Measurements from ENCODE around the gene ROBO1.

Gene ROBO1

GRCh38 chr3:79109754-79110153 lies 658.0 kb downstream of the ROBO1 start:
- Mint-ChIP-seq H3K4me1 (no peaks in the 10 kb centered on the region), H3K27ac (no peak overlapping the region), H3K36me3 (no peaks in the 10 kb centered on the region), H3K9me3 (peaks cover 12% of the 10 kb centered on the region), H3K4me3 (no peak overlapping the region)
- DNase-seq (ENCODE audit: low spot score in 2 of 2), result no peak
- no peak for ATAC-seq

DNA sequence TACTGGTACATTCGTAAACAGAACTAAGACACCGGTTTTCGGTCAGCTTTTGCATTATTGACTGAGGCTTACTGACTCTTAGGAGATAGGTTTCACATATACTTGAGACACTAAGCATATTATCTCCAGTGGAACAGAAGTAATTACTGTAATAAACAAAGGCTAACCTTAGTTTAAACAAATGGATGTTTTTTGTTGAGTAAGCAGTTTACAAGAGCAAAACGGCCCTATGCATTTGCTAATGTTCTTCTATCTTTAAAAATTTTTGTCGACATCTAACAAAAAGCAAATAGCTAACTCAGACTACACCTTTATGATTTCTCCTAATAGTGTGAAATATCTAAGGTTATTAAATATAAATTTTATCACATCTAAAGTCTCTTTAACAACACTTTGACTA lies 664.5 kb downstream of the ROBO1 start:
- DNase-seq (ENCODE audit: low spot score in 2 of 2), result no peak
- Mint-ChIP-seq H3K27ac (no peak overlapping the region), H3K36me3 (no peaks in the 10 kb centered on the region), H3K4me3 (no peak overlapping the region), H3K4me1 (no peaks in the 10 kb centered on the region), H3K9me3 (peaks cover 15% of the 10 kb centered on the region)
- no peak for ATAC-seq

GRCh38 chr3:79097964-79098660 lies 669.7 kb downstream of the ROBO1 start:
- no peak overlapping the region for H3K27ac Mint-ChIP-seq
- no peaks in the 10 kb centered on the region for H3K4me1 Mint-ChIP-seq
- no peak overlapping the region for H3K4me3 Mint-ChIP-seq
- ATAC-seq (no peak), DNase-seq (ENCODE audit: low spot score in 2 of 2) (no peak)
- no peaks in the 10 kb centered on the region for H3K36me3 Mint-ChIP-seq
- H3K9me3 Mint-ChIP-seq, result peaks cover 13% of the 10 kb centered on the region

- H3K9me3 Mint-ChIP-seq, result peaks cover 22% of the 10 kb centered on the region
Measured at GRCh38 chr3:79094654-79095053, 673.1 kb downstream of the ROBO1 start.

GRCh38 chr3:79086514-79086913 lies 681.3 kb downstream of the ROBO1 start:
- Mint-ChIP-seq H3K4me1 (no peaks in the 10 kb centered on the region), H3K27ac (no peak overlapping the region), H3K4me3 (no peak overlapping the region), H3K36me3 (no peaks in the 10 kb centered on the region), H3K9me3 (peaks cover 15% of the 10 kb centered on the region)
- ATAC-seq (no peak), DNase-seq (ENCODE audit: low spot score in 2 of 2) (no peak)

More at GRCh38 chr3:79094654-79095053, 673.1 kb downstream of the ROBO1 start:
- Mint-ChIP-seq H3K27ac (no peak overlapping the region), H3K36me3 (no peaks in the 10 kb centered on the region), H3K4me1 (no peaks in the 10 kb centered on the region), H3K4me3 (no peak overlapping the region)
- ATAC-seq (no peak), DNase-seq (ENCODE audit: low spot score in 2 of 2) (no peak)

- Mint-ChIP-seq H3K4me3 (no peak overlapping the region), H3K4me1 (no peaks in the 10 kb centered on the region), H3K9me3 (peaks cover 9% of the 10 kb centered on the region), H3K27ac (no peak overlapping the region), H3K36me3 (no peaks in the 10 kb centered on the region)
- ATAC-seq (no peak), DNase-seq (ENCODE audit: low spot score in 2 of 2) (no peak)
Measured at GRCh38 chr3:79085171-79085570, 682.6 kb downstream of the ROBO1 start.

- H3K36me3 Mint-ChIP-seq, result no peaks in the 10 kb centered on the region
- no peak overlapping the region for H3K4me3 Mint-ChIP-seq
- ATAC-seq, result no peak
- H3K4me1 Mint-ChIP-seq, result no peaks in the 10 kb centered on the region
- H3K27ac Mint-ChIP-seq, result no peak overlapping the region
- no peak for DNase-seq (ENCODE audit: low spot score in 2 of 2)
- H3K9me3 Mint-ChIP-seq, result peaks cover 8% of the 10 kb centered on the region
Measured at GRCh38 chr3:79081335-79081734, 686.5 kb downstream of the ROBO1 start.

GRCh38 chr3:79074558-79074957 lies 693.2 kb downstream of the ROBO1 start:
- Mint-ChIP-seq H3K9me3 (peaks cover 12% of the 10 kb centered on the region), H3K4me3 (no peak overlapping the region), H3K36me3 (no peaks in the 10 kb centered on the region), H3K27ac (no peak overlapping the region), H3K4me1 (no peaks in the 10 kb centered on the region)
- DNase-seq (ENCODE audit: low spot score in 2 of 2), result no peak
- ATAC-seq, result no peak

DNA sequence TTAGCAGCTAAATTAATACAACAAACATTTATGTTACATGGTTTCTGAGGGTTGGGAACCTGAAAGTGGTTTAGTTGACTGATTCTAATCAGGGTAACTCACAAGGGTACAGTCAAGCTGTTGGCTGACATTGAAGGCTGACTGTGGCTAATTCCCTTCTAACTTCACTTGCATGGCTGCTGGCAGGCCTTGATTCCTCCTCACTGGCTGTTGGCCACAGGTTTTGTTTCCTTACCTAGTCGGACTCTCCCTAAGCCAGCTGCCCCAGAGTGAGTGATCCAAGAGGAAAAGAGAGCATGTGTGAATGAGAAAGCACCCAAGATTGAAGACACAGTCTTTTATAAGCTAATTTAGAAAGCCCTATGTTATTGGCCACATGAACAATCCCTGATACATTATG lies 700.1 kb downstream of the ROBO1 start:
- Mint-ChIP-seq H3K4me3 (no peak overlapping the region), H3K9me3 (peaks cover 30% of the 10 kb centered on the region), H3K36me3 (no peaks in the 10 kb centered on the region), H3K4me1 (no peaks in the 10 kb centered on the region), H3K27ac (no peak overlapping the region)
- DNase-seq (ENCODE audit: low spot score in 2 of 2), result no peak
- ATAC-seq, result no peak

DNA sequence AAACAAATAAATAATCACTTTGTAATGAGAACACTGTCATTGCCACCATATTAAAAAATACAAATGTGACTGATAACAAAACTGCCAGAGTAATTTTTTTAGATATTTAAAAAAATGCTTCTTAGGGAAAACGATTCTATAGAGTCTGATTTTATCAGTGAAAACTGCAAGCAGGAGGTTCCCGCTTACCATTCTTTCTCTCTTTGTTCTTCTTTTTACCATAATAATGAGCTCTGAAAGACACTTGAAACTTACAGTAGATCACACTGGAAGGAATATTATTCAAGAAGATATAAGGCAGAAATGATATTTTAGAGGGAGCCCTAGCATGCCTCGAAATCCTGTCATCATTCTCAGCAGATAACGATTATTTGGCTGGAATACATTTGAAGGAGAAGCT lies 701.3 kb downstream of the ROBO1 start:
- no peak overlapping the region for H3K27ac Mint-ChIP-seq
- no peak for ATAC-seq
- H3K4me3 Mint-ChIP-seq, result no peak overlapping the region

GRCh38 chr3:79063624-79064023 lies 704.2 kb downstream of the ROBO1 start:
- ATAC-seq (no peak), DNase-seq (ENCODE audit: low spot score in 2 of 2) (no peak)
- peaks cover 25% of the 10 kb centered on the region for H3K9me3 Mint-ChIP-seq
- H3K4me3 Mint-ChIP-seq, result no peak overlapping the region
- no peak overlapping the region for H3K27ac Mint-ChIP-seq
- no peaks in the 10 kb centered on the region for H3K36me3 Mint-ChIP-seq
- no peaks in the 10 kb centered on the region for H3K4me1 Mint-ChIP-seq

More for the DNA sequence above, 701.3 kb downstream of the ROBO1 start:
- no peak for DNase-seq (ENCODE audit: low spot score in 2 of 2)
- Mint-ChIP-seq H3K36me3 (no peaks in the 10 kb centered on the region), H3K4me1 (no peaks in the 10 kb centered on the region), H3K9me3 (peaks cover 33% of the 10 kb centered on the region)

- peaks cover 29% of the 10 kb centered on the region for H3K9me3 Mint-ChIP-seq
- no peak for DNase-seq (ENCODE audit: low spot score in 2 of 2)
Measured at GRCh38 chr3:79057756-79058155, 710.0 kb downstream of the ROBO1 start.

GRCh38 chr3:79056498-79056897 lies 711.3 kb downstream of the ROBO1 start:
- no peak overlapping the region for H3K4me3 Mint-ChIP-seq
- no peak overlapping the region for H3K27ac Mint-ChIP-seq
- no peaks in the 10 kb centered on the region for H3K4me1 Mint-ChIP-seq
- no peak for DNase-seq (ENCODE audit: low spot score in 2 of 2)
- no peaks in the 10 kb centered on the region for H3K36me3 Mint-ChIP-seq
- ATAC-seq, result no peak
- H3K9me3 Mint-ChIP-seq, result peaks cover 36% of the 10 kb centered on the region

More at GRCh38 chr3:79057756-79058155, 710.0 kb downstream of the ROBO1 start:
- no peak overlapping the region for H3K4me3 Mint-ChIP-seq
- no peaks in the 10 kb centered on the region for H3K4me1 Mint-ChIP-seq
- H3K36me3 Mint-ChIP-seq, result no peaks in the 10 kb centered on the region
- no peak for ATAC-seq
- no peak overlapping the region for H3K27ac Mint-ChIP-seq

GRCh38 chr3:79052054-79052681 lies 715.6 kb downstream of the ROBO1 start:
- Mint-ChIP-seq H3K9me3 (peaks cover 42% of the 10 kb centered on the region), H3K27ac (no peak overlapping the region), H3K4me3 (no peak overlapping the region), H3K36me3 (no peaks in the 10 kb centered on the region), H3K4me1 (no peaks in the 10 kb centered on the region)
- ATAC-seq (no peak), DNase-seq (ENCODE audit: low spot score in 2 of 2) (no peak)

DNA sequence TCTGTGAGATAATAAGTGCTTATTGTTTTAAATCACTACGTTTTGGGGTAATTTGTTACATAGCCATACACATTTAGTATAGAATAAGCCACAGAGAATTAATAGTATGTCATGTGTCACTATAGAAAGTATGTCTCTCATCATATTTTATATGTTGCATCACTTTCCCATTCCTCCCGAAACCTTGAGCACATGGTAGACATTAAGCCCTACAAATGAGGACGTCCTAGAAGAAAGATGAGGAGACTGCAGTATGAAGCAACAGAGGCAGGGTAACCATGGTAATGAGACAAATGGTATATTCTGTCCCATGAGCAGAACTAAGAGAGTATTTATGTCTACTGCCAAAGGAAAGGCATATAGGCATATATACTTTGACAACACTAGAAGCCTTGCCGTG lies 720.2 kb downstream of the ROBO1 start:
- Mint-ChIP-seq H3K9me3 (peaks cover 33% of the 10 kb centered on the region), H3K4me1 (no peaks in the 10 kb centered on the region), H3K36me3 (no peaks in the 10 kb centered on the region), H3K4me3 (no peak overlapping the region), H3K27ac (no peak overlapping the region)
- DNase-seq (ENCODE audit: low spot score in 2 of 2) (no peak), ATAC-seq (no peak)

GRCh38 chr3:79041621-79042020 lies 726.2 kb downstream of the ROBO1 start:
- no peak for ATAC-seq
- no peaks in the 10 kb centered on the region for H3K36me3 Mint-ChIP-seq

More at GRCh38 chr3:79041621-79042020, 726.2 kb downstream of the ROBO1 start:
- H3K9me3 Mint-ChIP-seq, result peaks cover 17% of the 10 kb centered on the region
- no peak overlapping the region for H3K4me3 Mint-ChIP-seq
- no peak overlapping the region for H3K27ac Mint-ChIP-seq
- no peaks in the 10 kb centered on the region for H3K4me1 Mint-ChIP-seq
- DNase-seq (ENCODE audit: low spot score in 2 of 2), result no peak
